Measurements from ENCODE around the gene POTEB.
"Not testable (repeated sequence)": the region's sequence is repeated elsewhere in the genome, so short reads cannot be mapped to it uniquely, and the experiment has no call there.

The POTEB gene

GRCh38 chr15:21877635-21878034 lies at the start of gene POTEB:
POTEB (minus strand) TSS chr15:21877735; CDS start chr15:21877246, 489 bp downstream.
- not testable (repeated sequence) for H3K9me3 ChIP-seq (ENCODE audit: low read length); H3K4me1 ChIP-seq (ENCODE audit: insufficient read depth, low read length); H3K36me3 ChIP-seq (ENCODE audit: insufficient read depth, low read length); H3K4me3 ChIP-seq (ENCODE audit: low read length); H2AFZ ChIP-seq (ENCODE audit: low read depth, low read length); H3K27me3 ChIP-seq (ENCODE audit: insufficient read depth, low read length)

DNA sequence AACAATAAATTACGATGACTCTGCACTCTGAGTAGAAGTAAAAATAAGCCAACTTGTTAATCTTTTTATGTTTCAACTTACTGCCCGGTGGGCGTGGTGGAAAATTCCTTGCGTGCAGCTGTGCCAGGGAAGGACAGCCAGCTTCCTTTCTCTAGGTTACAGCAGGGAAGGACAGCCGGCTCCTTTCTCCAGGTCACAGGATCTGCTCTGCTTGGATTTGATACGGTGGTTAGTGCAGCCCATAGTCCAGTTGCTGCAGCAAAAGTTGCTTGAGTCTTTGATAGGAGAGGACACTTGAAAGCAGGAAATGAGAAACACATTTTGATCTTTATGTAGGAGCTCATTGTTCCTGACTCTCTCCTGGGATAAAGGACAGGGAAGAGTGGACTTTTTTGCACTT lies 13.4 kb upstream of the POTEB start:
- H3K4me1 ChIP-seq (ENCODE audit: insufficient read depth, low read length); H3K9me3 ChIP-seq (ENCODE audit: low read length); H2AFZ ChIP-seq (ENCODE audit: low read depth, low read length); H3K27me3 ChIP-seq (ENCODE audit: insufficient read depth, low read length); H3K4me3 ChIP-seq (ENCODE audit: low read length); H3K36me3 ChIP-seq (ENCODE audit: insufficient read depth, low read length): not testable (repeated sequence)

GRCh38 chr15:21889542-21889941 lies 12.0 kb upstream of the POTEB start:
- not testable (repeated sequence) for H3K9me3 ChIP-seq (ENCODE audit: low read length); H3K27me3 ChIP-seq (ENCODE audit: insufficient read depth, low read length); H2AFZ ChIP-seq (ENCODE audit: low read depth, low read length); H3K36me3 ChIP-seq (ENCODE audit: insufficient read depth, low read length); H3K4me1 ChIP-seq (ENCODE audit: insufficient read depth, low read length); H3K4me3 ChIP-seq (ENCODE audit: low read length)

GRCh38 chr15:21838831-21839230 lies 38.7 kb downstream of the POTEB start:
- H3K27me3 ChIP-seq (ENCODE audit: insufficient read depth, low read length); H3K4me3 ChIP-seq (ENCODE audit: low read length); H3K4me1 ChIP-seq (ENCODE audit: insufficient read depth, low read length): not testable (repeated sequence)

More at GRCh38 chr15:21838831-21839230, 38.7 kb downstream of the POTEB start:
- H2AFZ ChIP-seq (ENCODE audit: low read depth, low read length); H3K36me3 ChIP-seq (ENCODE audit: insufficient read depth, low read length); H3K9me3 ChIP-seq (ENCODE audit: low read length): not testable (repeated sequence)

Measured in neuron (in vitro differentiated cells).